DND-41 (cell line): ENCODE data around the gene NOS1AP.

Source experiments
- ATAC-seq: fragments of 200-7000 bp; cut with Tn5 transposase; 3 replicates; pipeline ENCODE4 v1.9.1; 2021; ENCODE audit warnings: low read depth; ENCODE audit not compliant: insufficient read depth
- DNase-seq: peaks from one replicate; pipeline ENCODE4 v3.0.0-alpha.2; 2020
- H2AFZ ChIP-seq: 2 replicates; pipeline ENCODE4 v1.6.0; 2012; ENCODE audit warnings: low read depth, low read length
- H3K27ac ChIP-seq: 2 replicates; pipeline ENCODE4 v1.5.1; 2012; ENCODE audit warnings: low read length, inconsistent platforms
- H3K27me3 ChIP-seq: fragments of 200-600 bp; sonication (generic); 2 replicates; pipeline ENCODE4 v1.6.0; 2012; ENCODE audit warnings: low read length, mild to moderate bottlenecking, inconsistent platforms; ENCODE audit not compliant: insufficient read depth, poor library complexity
- H3K36me3 ChIP-seq: 2 replicates; pipeline ENCODE4 v1.5.1; 2012; ENCODE audit warnings: low read length, inconsistent platforms; ENCODE audit not compliant: insufficient read depth
- H3K4me1 ChIP-seq: 2 replicates; pipeline ENCODE4 v1.5.1; 2012; ENCODE audit warnings: mild to moderate bottlenecking, low read length; ENCODE audit not compliant: insufficient read depth
- H3K4me2 ChIP-seq: 2 replicates; pipeline ENCODE4 v1.6.0; 2012; ENCODE audit warnings: mild to moderate bottlenecking, moderate library complexity, low read length, inconsistent platforms; ENCODE audit not compliant: insufficient read depth
- H3K4me3 ChIP-seq, 2 experiments: fragments of 200-600 bp in 1 of 2; shearing (Covaris generic) in 1 of 2; 2 replicates each; pipeline ENCODE4 v1.5.1; 2012 to 2016; ENCODE audit warnings: inconsistent platforms in 2 of 2, low read length in 2 of 2, mild to moderate bottlenecking in 2 of 2, low read depth in 1 of 2, moderate library complexity in 1 of 2
- H3K79me2 ChIP-seq: 2 replicates; pipeline ENCODE4 v1.6.0; 2012; ENCODE audit warnings: low read length, inconsistent platforms; ENCODE audit not compliant: insufficient read depth
- H3K9ac ChIP-seq: 2 replicates; pipeline ENCODE4 v1.6.0; 2012; ENCODE audit warnings: low read depth, mild to moderate bottlenecking, inconsistent platforms, low read length, moderate library complexity
- H3K9me3 ChIP-seq: 2 replicates; pipeline ENCODE4 v1.5.1; 2012; ENCODE audit warnings: low read length, moderate library complexity, mild to moderate bottlenecking, inconsistent platforms; ENCODE audit not compliant: insufficient read depth, severe bottlenecking
- H4K20me1 ChIP-seq: 2 replicates; pipeline ENCODE4 v1.6.0; 2012; ENCODE audit warnings: low read length; ENCODE audit not compliant: insufficient read depth
- EZH2 ChIP-seq: IDR thresholded peaks from 3 replicates; pipeline ENCODE4 v1.6.1; 2012; ENCODE audit warnings: borderline replicate concordance, low read depth, mild to moderate bottlenecking, moderate library complexity, low read length, inconsistent platforms; ENCODE audit not compliant: severe bottlenecking
- TF ChIP-seq, protein P1 (sequence below): IDR thresholded peaks from 2 replicates; pipeline ENCODE4 v1.5.1; 2012; ENCODE audit warnings: borderline replicate concordance, low read length, moderate library complexity, mild to moderate bottlenecking; ENCODE audit not compliant: poor library complexity, severe bottlenecking; ENCODE audit errors: extremely low read depth

The NOS1AP gene

GRCh38 chr1:162192306-162192678, 122.8 kb downstream of the NOS1AP start:
- Histone ChIP-seq H3K9ac (no peak overlapping the region), H3K27ac (no peak overlapping the region), H3K4me3 (no peak overlapping the region), H3K27me3 (peaks cover 27% of the 10 kb centered on the region), H3K9me3 (no peaks in the 10 kb centered on the region), H2AFZ (no peak overlapping the region), H3K4me2 (no peak overlapping the region), H3K36me3 (no peaks in the 10 kb centered on the region), H4K20me1 (no peaks in the 10 kb centered on the region), H3K79me2 (no peaks in the 10 kb centered on the region), H3K4me1 (no peaks in the 10 kb centered on the region)
- no peak for TF ChIP-seq EZH2
- TF ChIP-seq, protein P1, sequence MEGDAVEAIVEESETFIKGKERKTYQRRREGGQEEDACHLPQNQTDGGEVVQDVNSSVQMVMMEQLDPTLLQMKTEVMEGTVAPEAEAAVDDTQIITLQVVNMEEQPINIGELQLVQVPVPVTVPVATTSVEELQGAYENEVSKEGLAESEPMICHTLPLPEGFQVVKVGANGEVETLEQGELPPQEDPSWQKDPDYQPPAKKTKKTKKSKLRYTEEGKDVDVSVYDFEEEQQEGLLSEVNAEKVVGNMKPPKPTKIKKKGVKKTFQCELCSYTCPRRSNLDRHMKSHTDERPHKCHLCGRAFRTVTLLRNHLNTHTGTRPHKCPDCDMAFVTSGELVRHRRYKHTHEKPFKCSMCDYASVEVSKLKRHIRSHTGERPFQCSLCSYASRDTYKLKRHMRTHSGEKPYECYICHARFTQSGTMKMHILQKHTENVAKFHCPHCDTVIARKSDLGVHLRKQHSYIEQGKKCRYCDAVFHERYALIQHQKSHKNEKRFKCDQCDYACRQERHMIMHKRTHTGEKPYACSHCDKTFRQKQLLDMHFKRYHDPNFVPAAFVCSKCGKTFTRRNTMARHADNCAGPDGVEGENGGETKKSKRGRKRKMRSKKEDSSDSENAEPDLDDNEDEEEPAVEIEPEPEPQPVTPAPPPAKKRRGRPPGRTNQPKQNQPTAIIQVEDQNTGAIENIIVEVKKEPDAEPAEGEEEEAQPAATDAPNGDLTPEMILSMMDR, result no peak
- DNase-seq (no peak), ATAC-seq (no peak)

- H3K36me3 ChIP-seq, result no peaks in the 10 kb centered on the region
- no peak for DNase-seq
- no peaks in the 10 kb centered on the region for H3K4me1 ChIP-seq
- peaks cover 27% of the 10 kb centered on the region for H3K27me3 ChIP-seq
- ATAC-seq, result no peak
- no peak overlapping the region for H2AFZ ChIP-seq
- no peaks in the 10 kb centered on the region for H3K9me3 ChIP-seq
- no peaks in the 10 kb centered on the region for H3K79me2 ChIP-seq
- H3K27ac ChIP-seq, result no peak overlapping the region
- H3K4me2 ChIP-seq, result no peak overlapping the region
- no peak overlapping the region for H3K9ac ChIP-seq
- H4K20me1 ChIP-seq, result no peaks in the 10 kb centered on the region
- TF ChIP-seq, protein P1, result no peak
- no peak for TF ChIP-seq EZH2
- no peak overlapping the region for H3K4me3 ChIP-seq
Observed at GRCh38 chr1:162192763-162193162, 123.3 kb downstream of the NOS1AP start.

GRCh38 chr1:162193221-162193620, 123.7 kb downstream of the NOS1AP start:
- no peak overlapping the region for H3K4me2 ChIP-seq
- no peaks in the 10 kb centered on the region for H4K20me1 ChIP-seq
- no peak for ATAC-seq
- peaks cover 27% of the 10 kb centered on the region for H3K27me3 ChIP-seq
- no peaks in the 10 kb centered on the region for H3K79me2 ChIP-seq
- no peak overlapping the region for H3K9ac ChIP-seq
- no peaks in the 10 kb centered on the region for H3K36me3 ChIP-seq
- H3K4me1 ChIP-seq, result no peaks in the 10 kb centered on the region
- H3K9me3 ChIP-seq, result no peaks in the 10 kb centered on the region
- H2AFZ ChIP-seq, result no peak overlapping the region
- TF ChIP-seq, protein P1, result no peak
- no peak for TF ChIP-seq EZH2
- no peak overlapping the region for H3K4me3 ChIP-seq
- no peak for DNase-seq
- no peak overlapping the region for H3K27ac ChIP-seq

DNA sequence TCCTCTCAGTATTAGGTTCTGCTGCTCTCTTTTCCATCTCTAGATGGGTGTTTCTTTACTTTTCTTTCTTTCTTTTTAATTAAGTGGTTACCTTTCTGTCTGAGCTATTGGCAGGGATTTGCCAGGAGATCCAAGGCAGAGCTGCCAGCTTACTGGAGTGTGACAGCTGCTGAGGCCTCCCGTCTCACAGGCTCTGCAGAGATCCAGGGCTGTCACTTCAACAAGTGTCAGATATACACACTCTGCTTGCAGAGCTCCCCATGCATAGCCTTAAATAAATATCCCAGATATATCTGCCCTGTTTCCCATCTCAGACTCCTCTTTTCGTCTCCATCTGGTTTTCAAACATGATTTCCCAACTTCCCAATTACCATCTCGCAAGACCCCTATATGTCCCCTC, 124.3 kb downstream of the NOS1AP start:
- Histone ChIP-seq H3K79me2 (no peaks in the 10 kb centered on the region), H4K20me1 (no peaks in the 10 kb centered on the region), H2AFZ (no peak overlapping the region), H3K27ac (no peak overlapping the region), H3K36me3 (no peaks in the 10 kb centered on the region), H3K27me3 (peaks cover 27% of the 10 kb centered on the region), H3K4me2 (no peak overlapping the region), H3K9me3 (no peaks in the 10 kb centered on the region), H3K4me3 (no peak overlapping the region), H3K4me1 (no peaks in the 10 kb centered on the region), H3K9ac (no peak overlapping the region)
- TF ChIP-seq, protein P1, result no peak
- no peak for TF ChIP-seq EZH2
- no peak for DNase-seq
- ATAC-seq, result no peak
